WTC11 (cell line): Measurements from ENCODE around the gene FGF3. TPM values are rescaled to one million over a fixed set of nuclear protein-coding genes. Genes with fewer than 3 reads are reported as not detected.
A peak's percentile ranks its signal among the peaks of the same experiment; 100 is the strongest.

Source experiments
- ATAC-seq: fragments of 200-7000 bp; cut with Tn5 transposase; 2 replicates; pipeline ENCODE4 v1.10.0; 2021; ENCODE audit warnings: mild to moderate bottlenecking, moderate library complexity
- CTCF ChIA-PET: fragments of 300-600 bp; sonication (Branson Sonifier 250); formaldehyde crosslinking; loops from one replicate; lab custom pipeline; 2021; ENCODE audit warnings: antibody characterized with exemption; lab: Charles Lee
- POLR2A ChIA-PET: fragments of 350-600 bp; sonication (Branson Sonifier 250); formaldehyde crosslinking; loops from one replicate; lab custom pipeline; 2021; ENCODE audit warnings: antibody characterized with exemption; lab: Charles Lee
- DNase-seq: peaks from one replicate; pipeline ENCODE4 v3.0.0; 2021; ENCODE audit warnings: low spot score
- H3K27ac Mint-ChIP-seq: 2 replicates; pipeline ENCODE4 v1.8.0; 2021; ENCODE audit warnings: mixed read lengths
- H3K27me3 Mint-ChIP-seq: 2 replicates; pipeline ENCODE4 v1.8.0; 2021; ENCODE audit warnings: low read depth, mild to moderate bottlenecking, moderate library complexity, mixed read lengths
- H3K36me3 Mint-ChIP-seq: 2 replicates; pipeline ENCODE4 v1.8.0; 2021; ENCODE audit warnings: mixed read lengths
- H3K4me1 Mint-ChIP-seq: 2 replicates; pipeline ENCODE4 v1.8.0; 2022; ENCODE audit warnings: mixed read lengths
- H3K4me3 Mint-ChIP-seq: 2 replicates; pipeline ENCODE4 v1.8.0; 2021; ENCODE audit warnings: mild to moderate bottlenecking, moderate library complexity, mixed read lengths
- H3K9me3 Mint-ChIP-seq: 2 replicates; pipeline ENCODE4 v1.8.0; 2021; ENCODE audit warnings: mixed read lengths
- CDX4 ChIP-seq: fragments of 250-450 bp; sonication (Bioruptor Pico); IDR thresholded peaks from 2 replicates; pipeline ENCODE4 v1.9.0; 2021; ENCODE audit warnings: moderate library complexity, mild to moderate bottlenecking, inconsistent platforms, borderline replicate concordance
- CREM ChIP-seq: sonication (generic); formaldehyde crosslinking; IDR thresholded peaks from 2 replicates; pipeline ENCODE4 v1.8.1; 2022; ENCODE audit warnings: mild to moderate bottlenecking, missing genetic modification reagents, moderate library complexity
- E2F1 ChIP-seq: sonication (generic); formaldehyde crosslinking; IDR thresholded peaks from 2 replicates; pipeline ENCODE4 v1.8.0; 2022; ENCODE audit warnings: mild to moderate bottlenecking, missing genetic modification reagents
- ERG ChIP-seq: fragments of 250-450 bp; sonication (Bioruptor Pico); IDR thresholded peaks from 2 replicates; pipeline ENCODE4 v1.8.0; 2021; ENCODE audit warnings: mild to moderate bottlenecking
- FOXP1 ChIP-seq: sonication (generic); formaldehyde crosslinking; IDR thresholded peaks from 2 replicates; pipeline ENCODE4 v1.8.0; 2022; ENCODE audit warnings: missing genetic modification reagents, mild to moderate bottlenecking, moderate library complexity, borderline replicate concordance
- JUN ChIP-seq: sonication (generic); formaldehyde crosslinking; IDR thresholded peaks from 2 replicates; pipeline ENCODE4 v1.8.0; 2023; ENCODE audit warnings: mild to moderate bottlenecking, missing genetic modification reagents
- RORB ChIP-seq: fragments of 250-450 bp; sonication (Bioruptor Pico); IDR thresholded peaks from 2 replicates; pipeline ENCODE4 v1.9.0; 2021; ENCODE audit warnings: mild to moderate bottlenecking
- SOX15 ChIP-seq: fragments of 250-450 bp; sonication (Bioruptor Pico); IDR thresholded peaks from 2 replicates; pipeline ENCODE4 v1.9.0; 2021; ENCODE audit warnings: mild to moderate bottlenecking
- TCF7 ChIP-seq: sonication (generic); formaldehyde crosslinking; IDR thresholded peaks from 2 replicates; pipeline ENCODE4 v1.8.0; 2022; ENCODE audit warnings: mild to moderate bottlenecking, low read depth, missing genetic modification reagents, moderate library complexity
- TEAD4 ChIP-seq: sonication (generic); formaldehyde crosslinking; IDR thresholded peaks from 2 replicates; pipeline ENCODE4 v1.8.0; 2022; ENCODE audit warnings: mild to moderate bottlenecking, missing genetic modification reagents
- USF1 ChIP-seq: sonication (generic); formaldehyde crosslinking; IDR thresholded peaks from 2 replicates; pipeline ENCODE4 v1.8.0; 2022; ENCODE audit warnings: mild to moderate bottlenecking, missing genetic modification reagents
- ZMAT4 ChIP-seq: fragments of 250-450 bp; sonication (Bioruptor Pico); IDR thresholded peaks from 2 replicates; pipeline ENCODE4 v1.9.0; 2021; ENCODE audit warnings: mild to moderate bottlenecking
- ZNF281 ChIP-seq: sonication (generic); formaldehyde crosslinking; IDR thresholded peaks from 2 replicates; pipeline ENCODE4 v1.8.0; 2023; ENCODE audit warnings: mild to moderate bottlenecking, missing genetic modification reagents
- ZNF317 ChIP-seq: sonication (generic); formaldehyde crosslinking; IDR thresholded peaks from 2 replicates; pipeline ENCODE4 v1.8.1; 2023; ENCODE audit warnings: low read depth, mild to moderate bottlenecking, moderate library complexity, missing genetic modification reagents, borderline replicate concordance
- ZNF396 ChIP-seq: fragments of 250-450 bp; sonication (Bioruptor Pico); IDR thresholded peaks from 2 replicates; pipeline ENCODE4 v1.8.0; 2021; ENCODE audit warnings: mild to moderate bottlenecking, moderate library complexity, borderline replicate concordance
- total RNA-seq: library from RNA; stranded (reverse); gene quantifications from 3 replicates; pipeline ENCODE4 v1.2.3, GENCODE V29; 2021
- TF ChIP-seq, protein P1 (sequence below): sonication (generic); formaldehyde crosslinking; IDR thresholded peaks from 2 replicates; pipeline ENCODE4 v1.8.1; 2022; ENCODE audit warnings: low read depth, mild to moderate bottlenecking, moderate library complexity, missing genetic modification reagents, borderline replicate concordance
- TF ChIP-seq, protein P2 (sequence below): sonication (generic); formaldehyde crosslinking; IDR thresholded peaks from 2 replicates; pipeline ENCODE4 v1.8.1; 2023; ENCODE audit warnings: mild to moderate bottlenecking, moderate library complexity, missing genetic modification reagents
- TF ChIP-seq, protein P3 (sequence below): sonication (generic); formaldehyde crosslinking; IDR thresholded peaks from 2 replicates; pipeline ENCODE4 v1.8.0; 2023; ENCODE audit warnings: missing genetic modification reagents

FGF3 gene
- total RNA-seq, 1 experiment from 2014 or later, result not detected

DNA sequence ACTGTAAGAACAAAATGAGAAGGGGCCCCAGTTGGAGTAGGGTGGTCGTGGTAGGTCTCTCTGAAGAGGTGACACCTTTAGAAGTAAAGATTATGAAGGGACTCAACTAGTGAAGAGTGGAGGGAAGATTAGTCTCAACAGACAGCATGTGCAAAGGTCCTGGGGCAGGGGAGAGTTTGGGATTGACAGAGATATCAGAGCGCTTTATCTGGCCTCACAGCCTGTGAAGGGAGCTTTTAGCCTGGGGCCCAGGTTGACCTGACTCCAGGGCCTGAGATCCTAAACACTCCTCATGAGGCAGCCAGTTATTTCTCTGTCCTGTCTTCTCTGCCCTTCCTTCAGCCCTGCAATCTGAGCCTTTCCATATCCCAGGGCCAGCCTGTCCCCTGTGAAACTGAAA lies 16.2 kb downstream of the FGF3 start (continued):
- no peak for TF ChIP-seq ZMAT4 (CRISPR knock-in tag)
- TF ChIP-seq TCF7 (CRISPR knock-in tag), result no peak

- ATAC-seq (no peak), DNase-seq (no peak)
- TF ChIP-seq CDX4 (CRISPR knock-in tag), result no peak
- no peak for TF ChIP-seq ERG (CRISPR knock-in tag)
- TF ChIP-seq E2F1, result no peak
- no peak for TF ChIP-seq ZNF396 (CRISPR knock-in tag)
- no peak for TF ChIP-seq JUN (CRISPR knock-in tag)
- TF ChIP-seq, protein P1, sequence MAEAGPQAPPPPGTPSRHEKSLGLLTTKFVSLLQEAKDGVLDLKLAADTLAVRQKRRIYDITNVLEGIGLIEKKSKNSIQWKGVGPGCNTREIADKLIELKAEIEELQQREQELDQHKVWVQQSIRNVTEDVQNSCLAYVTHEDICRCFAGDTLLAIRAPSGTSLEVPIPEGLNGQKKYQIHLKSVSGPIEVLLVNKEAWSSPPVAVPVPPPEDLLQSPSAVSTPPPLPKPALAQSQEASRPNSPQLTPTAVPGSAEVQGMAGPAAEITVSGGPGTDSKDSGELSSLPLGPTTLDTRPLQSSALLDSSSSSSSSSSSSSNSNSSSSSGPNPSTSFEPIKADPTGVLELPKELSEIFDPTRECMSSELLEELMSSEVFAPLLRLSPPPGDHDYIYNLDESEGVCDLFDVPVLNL, result no peak
- no peak for TF ChIP-seq USF1 (CRISPR knock-in tag)
- no peak for TF ChIP-seq ZNF317
- TF ChIP-seq, protein P2, sequence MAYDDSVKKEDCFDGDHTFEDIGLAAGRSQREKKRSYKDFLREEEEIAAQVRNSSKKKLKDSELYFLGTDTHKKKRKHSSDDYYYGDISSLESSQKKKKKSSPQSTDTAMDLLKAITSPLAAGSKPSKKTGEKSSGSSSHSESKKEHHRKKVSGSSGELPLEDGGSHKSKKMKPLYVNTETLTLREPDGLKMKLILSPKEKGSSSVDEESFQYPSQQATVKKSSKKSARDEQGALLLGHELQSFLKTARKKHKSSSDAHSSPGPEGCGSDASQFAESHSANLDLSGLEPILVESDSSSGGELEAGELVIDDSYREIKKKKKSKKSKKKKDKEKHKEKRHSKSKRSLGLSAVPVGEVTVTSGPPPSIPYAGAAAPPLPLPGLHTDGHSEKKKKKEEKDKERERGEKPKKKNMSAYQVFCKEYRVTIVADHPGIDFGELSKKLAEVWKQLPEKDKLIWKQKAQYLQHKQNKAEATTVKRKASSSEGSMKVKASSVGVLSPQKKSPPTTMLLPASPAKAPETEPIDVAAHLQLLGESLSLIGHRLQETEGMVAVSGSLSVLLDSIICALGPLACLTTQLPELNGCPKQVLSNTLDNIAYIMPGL (CRISPR knock-in tag), result no peak
- H3K27me3 Mint-ChIP-seq, result no peaks in the 10 kb centered on the region; the same call in 1 of the 2 replicates
- H3K9me3 Mint-ChIP-seq, result peaks cover 5% of the 10 kb centered on the region
- POLR2A ChIA-PET, result no interaction called here
- H3K27ac Mint-ChIP-seq, result no peak overlapping the region
- CTCF ChIA-PET, result no interaction called here
- H3K4me3 Mint-ChIP-seq, result no peak overlapping the region
- no peaks in the 10 kb centered on the region for H3K4me1 Mint-ChIP-seq
- no peaks in the 10 kb centered on the region for H3K36me3 Mint-ChIP-seq
Measured at GRCh38 chr11:69802590-69802989, 16.6 kb downstream of the FGF3 start.

- Mint-ChIP-seq H3K27ac (no peak overlapping the region), H3K36me3 (no peaks in the 10 kb centered on the region), H3K4me3 (no peak overlapping the region), H3K27me3 (no peaks in the 10 kb centered on the region; the same call in 1 of the 2 replicates), H3K4me1 (no peaks in the 10 kb centered on the region), H3K9me3 (peaks cover 5% of the 10 kb centered on the region)
- peak; percentile 83 for ATAC-seq
- CTCF ChIA-PET, result interaction anchor here (0.6 to 1.4 kb wide), 34 partner anchors 8 to 597 kb away, joined by 3 to 14 read pairs (median 5); partner anchors contain the start of gene FGF4
- POLR2A ChIA-PET, result interaction anchor here (0.6 to 0.7 kb wide), 2 partner anchors 81 to 138 kb away, joined by 3 read pairs; no protein-coding TSS in a partner anchor
- peak; percentile 95 for DNase-seq
- TF ChIP-seq SOX15, result no peak
- TF ChIP-seq, protein P1, result no peak
- no peak for TF ChIP-seq RORB (CRISPR knock-in tag)
- no peak for TF ChIP-seq ZNF281 (CRISPR knock-in tag)
- TF ChIP-seq CREM, result no peak
- no peak for TF ChIP-seq TEAD4 (CRISPR knock-in tag)
- TF ChIP-seq, protein P3, sequence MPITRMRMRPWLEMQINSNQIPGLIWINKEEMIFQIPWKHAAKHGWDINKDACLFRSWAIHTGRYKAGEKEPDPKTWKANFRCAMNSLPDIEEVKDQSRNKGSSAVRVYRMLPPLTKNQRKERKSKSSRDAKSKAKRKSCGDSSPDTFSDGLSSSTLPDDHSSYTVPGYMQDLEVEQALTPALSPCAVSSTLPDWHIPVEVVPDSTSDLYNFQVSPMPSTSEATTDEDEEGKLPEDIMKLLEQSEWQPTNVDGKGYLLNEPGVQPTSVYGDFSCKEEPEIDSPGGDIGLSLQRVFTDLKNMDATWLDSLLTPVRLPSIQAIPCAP (CRISPR knock-in tag), result no peak
- TF ChIP-seq FOXP1, result no peak
Measured at GRCh38 chr11:69801513-69802335, 17.5 kb downstream of the FGF3 start.
